GM19238 (cell line): ENCODE data around the gene ELSPBP1.
"Not testable (repeated sequence)": the region's sequence is repeated elsewhere in the genome, so short reads cannot be mapped to it uniquely, and the experiment has no call there.

Experiments
- DNase-seq: peaks from one replicate; pipeline ENCODE4 v3.0.0; 2011; ENCODE audit warnings: low spot score; ENCODE audit not compliant: insufficient read length

Gene ELSPBP1

GRCh38 chr19:47994209-47994802 is at the start of gene ELSPBP1:
Gene ELSPBP1, plus strand, starts transcription at chr19:47994632. Its CDS starts 14,036 bp downstream, at chr19:48008668.
- DNase-seq: no peak

- DNase-seq: not testable (repeated sequence)
These were observed 44.4 kb upstream of the ELSPBP1 start for GRCh38 chr19:47949852-47950521.

GRCh38 chr19:47952132-47952531 is 42.3 kb upstream of the ELSPBP1 start:
- DNase-seq: not testable (repeated sequence)

- DNase-seq: not testable (repeated sequence)
These were observed 38.5 kb upstream of the ELSPBP1 start for GRCh38 chr19:47955936-47956335.

GRCh38 chr19:47973529-47973928 is 20.9 kb upstream of the ELSPBP1 start:
- no peak for DNase-seq

- no peak for DNase-seq
These were observed 3.1 kb upstream of the ELSPBP1 start for GRCh38 chr19:47991191-47991808.

- DNase-seq: no peak
These were observed 2.4 kb upstream of the ELSPBP1 start, which contains the start of gene BSPH1 for GRCh38 chr19:47992070-47992469. Gene BSPH1, minus strand, starts transcription at chr19:47992170. Its CDS starts 89 bp downstream, at chr19:47992081.

GRCh38 chr19:47996230-47996727 is 1.8 kb downstream of the ELSPBP1 start:
- no peak for DNase-seq

- DNase-seq: no peak
These were observed 4.4 kb downstream of the ELSPBP1 start for GRCh38 chr19:47998800-47999199.

GRCh38 chr19:48000846-48001245 is 6.4 kb downstream of the ELSPBP1 start:
- DNase-seq: no peak

GRCh38 chr19:48004236-48004635 is 9.8 kb downstream of the ELSPBP1 start:
- no peak for DNase-seq

GRCh38 chr19:48006762-48007161 is 12.3 kb downstream of the ELSPBP1 start:
- no peak for DNase-seq

GRCh38 chr19:48010932-48011758 is 16.7 kb downstream of the ELSPBP1 start:
- DNase-seq: no peak

- no peak for DNase-seq
These were observed 26.3 kb downstream of the ELSPBP1 start for GRCh38 chr19:48020686-48021085.

- no peak for DNase-seq
These were observed 28.6 kb downstream of the ELSPBP1 start for GRCh38 chr19:48023011-48023410.

GRCh38 chr19:48023518-48023917 is 29.1 kb downstream of the ELSPBP1 start:
- DNase-seq: no peak

- DNase-seq: no peak
These were observed 31.0 kb downstream of the ELSPBP1 start for GRCh38 chr19:48025480-48025879.

- no peak for DNase-seq
These were observed 35.0 kb downstream of the ELSPBP1 start for GRCh38 chr19:48029431-48029830.

- no peak for DNase-seq
These were observed 35.6 kb downstream of the ELSPBP1 start for GRCh38 chr19:48030073-48030472.

GRCh38 chr19:48033604-48034003 is 39.2 kb downstream of the ELSPBP1 start:
- no peak for DNase-seq

GRCh38 chr19:48036765-48037164 is 42.3 kb downstream of the ELSPBP1 start:
- no peak for DNase-seq
